ENCODE measurements around the gene STX10.

STX10 gene

DNA sequence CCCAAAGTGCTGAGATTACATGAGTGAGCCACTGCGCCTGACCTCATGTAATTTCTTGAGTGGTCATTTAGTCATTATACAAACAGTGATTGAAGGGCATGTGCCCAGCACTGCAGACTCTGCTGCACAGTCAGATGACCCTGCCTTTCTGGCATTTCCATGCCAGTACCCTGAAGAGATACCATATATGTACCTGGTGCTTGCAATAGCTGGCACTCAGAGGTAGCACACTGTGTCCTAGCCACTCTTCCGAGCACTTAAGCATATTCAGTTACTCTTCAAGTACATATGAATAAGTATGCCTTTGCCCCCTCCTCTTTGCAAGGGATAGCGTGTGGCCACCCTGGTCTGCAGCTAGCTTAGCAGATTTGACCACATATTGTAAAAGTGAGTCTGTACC is 15.5 kb downstream of the STX10 start:
- DNase-seq (ENCODE audit: low read depth) = no peak
- H3K4me3 ChIP-seq (ENCODE audit: low read depth, low read length) = no peak overlapping the region
- TF ChIP-seq, protein P1, sequence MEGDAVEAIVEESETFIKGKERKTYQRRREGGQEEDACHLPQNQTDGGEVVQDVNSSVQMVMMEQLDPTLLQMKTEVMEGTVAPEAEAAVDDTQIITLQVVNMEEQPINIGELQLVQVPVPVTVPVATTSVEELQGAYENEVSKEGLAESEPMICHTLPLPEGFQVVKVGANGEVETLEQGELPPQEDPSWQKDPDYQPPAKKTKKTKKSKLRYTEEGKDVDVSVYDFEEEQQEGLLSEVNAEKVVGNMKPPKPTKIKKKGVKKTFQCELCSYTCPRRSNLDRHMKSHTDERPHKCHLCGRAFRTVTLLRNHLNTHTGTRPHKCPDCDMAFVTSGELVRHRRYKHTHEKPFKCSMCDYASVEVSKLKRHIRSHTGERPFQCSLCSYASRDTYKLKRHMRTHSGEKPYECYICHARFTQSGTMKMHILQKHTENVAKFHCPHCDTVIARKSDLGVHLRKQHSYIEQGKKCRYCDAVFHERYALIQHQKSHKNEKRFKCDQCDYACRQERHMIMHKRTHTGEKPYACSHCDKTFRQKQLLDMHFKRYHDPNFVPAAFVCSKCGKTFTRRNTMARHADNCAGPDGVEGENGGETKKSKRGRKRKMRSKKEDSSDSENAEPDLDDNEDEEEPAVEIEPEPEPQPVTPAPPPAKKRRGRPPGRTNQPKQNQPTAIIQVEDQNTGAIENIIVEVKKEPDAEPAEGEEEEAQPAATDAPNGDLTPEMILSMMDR (IDR thresholded peaks at IDR 0.05; ENCODE audit: low read depth, low read length, missing control alignments) = no peak

DNA sequence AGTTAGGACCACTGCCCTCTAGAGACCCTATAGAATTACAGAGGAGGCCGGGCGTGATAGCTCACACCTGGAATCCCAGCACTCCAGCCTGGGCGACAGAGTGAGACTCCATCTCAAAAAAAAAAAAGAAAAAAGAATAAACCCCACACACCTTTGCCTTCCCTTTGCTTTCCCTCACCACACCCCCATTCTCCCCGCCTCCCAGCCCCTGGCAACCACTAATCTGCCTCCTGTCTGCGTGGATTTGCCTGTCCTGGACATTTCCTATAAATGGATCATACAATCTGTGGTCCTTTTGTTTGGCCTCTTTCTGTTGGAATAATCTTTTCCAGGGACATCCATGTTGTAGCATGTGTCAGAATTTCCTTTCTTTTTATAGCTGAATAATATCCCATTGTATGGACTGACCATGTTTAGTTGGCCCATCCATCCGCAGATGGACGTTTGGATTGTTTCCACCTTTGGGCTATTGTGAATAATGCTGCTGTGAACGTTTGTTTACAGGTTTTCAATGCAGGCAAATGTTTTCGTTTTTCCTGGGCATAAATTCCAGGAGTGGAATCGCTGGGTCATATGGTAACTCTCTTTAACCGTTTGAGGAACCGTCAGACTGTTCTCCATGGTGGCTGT is 16.8 kb downstream of the STX10 start:
- DNase-seq (ENCODE audit: low read depth) = no peak
- no peak overlapping the region for H3K4me3 ChIP-seq (ENCODE audit: low read depth, low read length)
- TF ChIP-seq, protein P1 (IDR thresholded peaks at IDR 0.05; ENCODE audit: low read depth, low read length, missing control alignments) = no peak

DNA sequence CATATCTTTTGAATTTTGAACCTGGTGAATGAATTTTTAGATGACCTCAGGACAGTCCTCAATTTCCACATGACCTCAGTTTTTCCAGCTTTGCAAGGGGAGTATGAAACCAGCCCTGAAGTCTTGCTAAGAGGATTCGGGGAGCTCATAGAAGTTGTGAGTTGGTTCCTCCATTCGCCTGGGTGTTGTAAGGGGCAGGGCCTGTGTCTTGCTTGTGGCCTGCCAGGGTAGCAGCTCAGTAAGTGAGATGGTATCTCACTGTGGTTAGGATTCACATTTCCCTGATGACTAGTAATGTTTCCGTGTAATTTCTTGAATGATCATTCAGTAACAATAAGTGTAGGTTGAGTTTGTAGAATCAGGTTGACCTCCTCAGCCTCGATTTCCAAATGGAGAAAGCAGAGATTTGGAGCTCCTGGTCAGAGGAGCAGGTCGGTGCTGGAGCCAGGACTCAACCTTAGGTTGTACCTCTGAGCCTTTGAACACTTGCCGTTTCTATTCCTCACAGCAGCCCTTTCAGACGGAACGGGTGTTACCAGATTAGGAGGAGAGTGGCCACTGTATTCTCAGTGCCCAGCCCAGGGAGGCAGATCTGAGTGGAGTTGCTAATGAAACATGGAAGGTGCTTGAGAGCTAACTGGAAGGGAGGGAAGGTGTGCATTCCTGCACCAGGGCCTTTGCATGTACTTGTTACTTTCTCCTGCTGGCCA is 17.5 kb downstream of the STX10 start:
- DNase-seq (ENCODE audit: low read depth) = no peak
- H3K4me3 ChIP-seq (ENCODE audit: low read depth, low read length) = no peak overlapping the region
- TF ChIP-seq, protein P1 (IDR thresholded peaks at IDR 0.05; ENCODE audit: low read depth, low read length, missing control alignments) = no peak

DNA sequence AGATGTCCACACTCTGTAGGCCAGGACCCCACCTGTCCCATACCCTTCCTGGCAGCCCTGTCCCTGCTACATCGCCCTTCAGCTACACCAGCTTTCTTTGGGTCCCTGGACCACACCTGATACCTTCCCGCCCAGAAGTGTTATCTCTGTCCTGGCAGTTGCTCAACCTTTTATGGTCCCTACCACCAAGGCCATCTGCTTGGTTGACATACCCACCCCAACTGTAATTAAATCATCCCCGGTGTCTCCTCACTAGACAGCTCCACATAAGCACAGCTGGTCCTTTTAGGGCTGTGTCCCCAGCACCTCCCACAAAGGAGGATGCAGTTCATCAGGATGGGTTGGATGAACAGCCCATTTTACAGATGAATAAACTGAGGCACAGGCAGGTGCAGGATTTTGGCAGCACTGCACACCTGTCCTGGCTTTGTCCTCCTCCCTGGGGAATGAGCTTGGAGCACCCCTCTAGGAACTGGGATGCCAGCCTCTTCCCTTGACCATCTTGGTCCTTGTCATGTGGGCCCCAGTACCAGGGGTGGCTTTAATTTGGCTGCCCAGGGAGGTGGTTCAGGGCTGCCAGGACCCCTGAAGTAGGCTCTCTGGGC is 19.2 kb downstream of the STX10 start:
- DNase-seq (ENCODE audit: low read depth) = no peak
- H3K4me3 ChIP-seq (ENCODE audit: low read depth, low read length) = no peak overlapping the region
- TF ChIP-seq, protein P1 (IDR thresholded peaks at IDR 0.05; ENCODE audit: low read depth, low read length, missing control alignments) = no peak

DNA sequence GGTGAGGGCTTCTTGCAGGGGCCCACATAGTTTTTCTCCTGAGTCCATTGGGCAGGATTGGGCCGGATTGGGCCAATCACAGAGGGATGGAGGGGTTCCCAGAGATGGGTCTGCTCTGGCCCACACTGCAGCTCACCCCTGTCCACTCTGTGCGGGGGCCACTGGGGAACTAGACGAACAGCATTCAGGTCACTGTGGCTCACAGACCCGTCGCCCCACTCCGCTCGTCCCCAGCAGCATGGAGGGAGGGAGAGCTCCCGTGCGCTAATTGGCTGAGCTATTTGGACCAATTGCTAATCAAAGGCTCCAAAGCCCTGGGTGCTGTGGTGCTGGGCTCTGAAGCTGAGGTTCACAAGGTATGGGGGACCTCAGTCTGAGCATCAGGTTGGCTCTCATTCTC is 20.8 kb downstream of the STX10 start:
- no peak overlapping the region for H3K4me3 ChIP-seq (ENCODE audit: low read depth, low read length)
- no peak for DNase-seq (ENCODE audit: low read depth)
- TF ChIP-seq, protein P1 (IDR thresholded peaks at IDR 0.05; ENCODE audit: low read depth, low read length, missing control alignments) = no peak

DNA sequence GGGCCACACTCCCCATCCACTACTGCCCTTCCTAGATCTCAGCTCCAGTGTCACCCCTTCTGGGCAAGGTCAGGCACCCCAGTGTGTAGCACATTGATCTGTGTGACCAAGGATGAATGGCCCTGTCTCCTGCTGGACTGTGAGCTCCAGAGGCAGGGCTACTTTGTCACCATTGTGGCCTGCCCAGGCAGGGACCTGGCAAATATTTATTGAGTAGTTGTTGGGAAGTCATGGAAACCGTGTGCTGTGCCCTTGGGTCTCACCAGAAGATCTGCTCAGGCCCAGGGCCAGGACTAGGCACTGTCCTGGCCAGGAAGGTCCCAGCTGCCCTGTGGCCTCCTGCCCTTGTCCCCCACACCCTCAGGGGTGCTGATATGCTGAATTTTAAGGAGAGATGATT is 21.6 kb downstream of the STX10 start:
- H3K4me3 ChIP-seq (ENCODE audit: low read depth, low read length) = no peak overlapping the region
- no peak for DNase-seq (ENCODE audit: low read depth)
- TF ChIP-seq, protein P1 (IDR thresholded peaks at IDR 0.05; ENCODE audit: low read depth, low read length, missing control alignments) = no peak

Data from GM12864 (cell line).